ENCODE measurements around the gene ZNF831.

ZNF831 gene

DNA sequence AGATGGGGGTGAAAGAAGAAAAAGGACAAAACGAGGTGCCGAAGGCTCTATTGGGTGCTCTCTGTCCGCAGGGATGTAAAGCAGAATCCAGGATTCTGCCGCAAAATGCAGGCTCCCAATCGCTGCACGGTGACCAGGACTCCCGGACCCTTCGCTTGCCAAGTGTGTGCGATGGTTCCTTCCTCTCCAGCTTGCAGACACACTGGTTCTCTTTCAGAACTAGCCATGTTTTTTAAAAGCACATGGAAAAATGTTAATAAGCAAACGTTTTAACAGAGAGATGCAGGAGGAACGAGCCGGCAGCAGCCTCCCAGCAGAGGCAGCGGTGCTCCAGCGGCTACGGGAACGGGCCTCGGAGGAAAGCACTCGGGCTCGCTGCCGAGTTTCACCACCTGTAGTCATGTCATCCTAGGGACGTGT is 59.6 kb downstream of the ZNF831 start:
- Histone ChIP-seq H3K36me3 (no peaks in the 10 kb centered on the region), H3K27ac (no peak overlapping the region), H3K4me1 (ENCODE audit: control insufficient read depth in 1 of 2, insufficient read depth in 1 of 2, low read depth in 1 of 2, low read length in 1 of 2) (peaks cover 7 to 15% of the 10 kb centered on the region in 2 experiments), H3K27me3 (peaks cover 36% of the 10 kb centered on the region), H3K9me3 (no peaks in the 10 kb centered on the region), H3K4me3 (ENCODE audit: low read depth in 1 of 2, low read length in 1 of 2) (no peak overlapping the region)
- TF ChIP-seq, protein P1, sequence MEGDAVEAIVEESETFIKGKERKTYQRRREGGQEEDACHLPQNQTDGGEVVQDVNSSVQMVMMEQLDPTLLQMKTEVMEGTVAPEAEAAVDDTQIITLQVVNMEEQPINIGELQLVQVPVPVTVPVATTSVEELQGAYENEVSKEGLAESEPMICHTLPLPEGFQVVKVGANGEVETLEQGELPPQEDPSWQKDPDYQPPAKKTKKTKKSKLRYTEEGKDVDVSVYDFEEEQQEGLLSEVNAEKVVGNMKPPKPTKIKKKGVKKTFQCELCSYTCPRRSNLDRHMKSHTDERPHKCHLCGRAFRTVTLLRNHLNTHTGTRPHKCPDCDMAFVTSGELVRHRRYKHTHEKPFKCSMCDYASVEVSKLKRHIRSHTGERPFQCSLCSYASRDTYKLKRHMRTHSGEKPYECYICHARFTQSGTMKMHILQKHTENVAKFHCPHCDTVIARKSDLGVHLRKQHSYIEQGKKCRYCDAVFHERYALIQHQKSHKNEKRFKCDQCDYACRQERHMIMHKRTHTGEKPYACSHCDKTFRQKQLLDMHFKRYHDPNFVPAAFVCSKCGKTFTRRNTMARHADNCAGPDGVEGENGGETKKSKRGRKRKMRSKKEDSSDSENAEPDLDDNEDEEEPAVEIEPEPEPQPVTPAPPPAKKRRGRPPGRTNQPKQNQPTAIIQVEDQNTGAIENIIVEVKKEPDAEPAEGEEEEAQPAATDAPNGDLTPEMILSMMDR (IDR thresholded peaks at IDR 0.05), result no peak

DNA sequence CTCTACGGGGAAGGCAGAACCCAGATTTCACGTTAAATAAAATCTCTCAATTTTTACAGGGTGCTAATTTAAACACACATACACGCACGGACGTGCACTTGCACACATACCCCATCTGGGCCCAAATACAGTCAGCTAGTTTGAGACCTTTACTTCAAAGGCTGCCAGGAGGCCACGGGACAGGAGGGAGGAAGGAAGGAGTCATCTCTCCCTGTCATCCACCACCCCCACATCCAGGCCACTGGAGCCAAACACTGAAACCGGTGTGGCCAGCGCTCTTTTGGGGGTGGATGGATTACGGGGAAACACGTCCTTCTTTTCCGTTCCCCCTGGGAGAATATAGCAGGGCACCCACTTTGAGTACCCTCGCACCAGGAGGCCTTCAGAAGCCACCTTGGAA is 60.1 kb downstream of the ZNF831 start:
- Histone ChIP-seq H3K9me3 (no peaks in the 10 kb centered on the region), H3K27me3 (peaks cover 36% of the 10 kb centered on the region), H3K4me1 (ENCODE audit: control insufficient read depth in 1 of 2, insufficient read depth in 1 of 2, low read depth in 1 of 2, low read length in 1 of 2) (peaks cover 7 to 15% of the 10 kb centered on the region in 2 experiments), H3K27ac (no peak overlapping the region), H3K4me3 (ENCODE audit: low read depth in 1 of 2, low read length in 1 of 2) (no peak overlapping the region), H3K36me3 (no peaks in the 10 kb centered on the region)
- TF ChIP-seq, protein P1 (IDR thresholded peaks at IDR 0.05), result no peak

DNA sequence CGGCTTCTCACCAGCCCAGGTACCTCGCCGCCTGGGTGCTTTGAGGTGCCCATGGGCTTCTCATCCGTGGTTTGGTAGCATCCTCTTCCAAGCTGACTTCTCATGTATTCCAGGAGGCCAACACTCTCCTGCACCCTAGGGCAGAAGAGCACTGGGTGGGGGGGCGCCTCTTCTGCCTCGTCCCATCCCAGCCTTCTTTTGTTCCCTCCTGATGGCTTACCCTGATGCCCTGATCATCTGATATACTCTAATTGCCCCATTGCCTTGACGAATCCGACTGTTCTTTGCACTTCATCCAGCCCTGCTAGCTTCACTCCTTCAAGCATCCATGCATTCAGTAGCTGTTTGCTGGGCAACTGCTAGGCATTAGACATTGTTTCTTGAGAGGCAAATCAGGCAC is 60.6 kb downstream of the ZNF831 start:
- Histone ChIP-seq H3K27ac (no peak overlapping the region), H3K36me3 (no peaks in the 10 kb centered on the region), H3K4me3 (ENCODE audit: low read depth in 1 of 2, low read length in 1 of 2) (no peak overlapping the region), H3K27me3 (peaks cover 36% of the 10 kb centered on the region), H3K9me3 (no peaks in the 10 kb centered on the region), H3K4me1 (ENCODE audit: control insufficient read depth in 1 of 2, insufficient read depth in 1 of 2, low read depth in 1 of 2, low read length in 1 of 2) (peaks cover 7 to 15% of the 10 kb centered on the region in 2 experiments)
- TF ChIP-seq, protein P1 (IDR thresholded peaks at IDR 0.05), result no peak

DNA sequence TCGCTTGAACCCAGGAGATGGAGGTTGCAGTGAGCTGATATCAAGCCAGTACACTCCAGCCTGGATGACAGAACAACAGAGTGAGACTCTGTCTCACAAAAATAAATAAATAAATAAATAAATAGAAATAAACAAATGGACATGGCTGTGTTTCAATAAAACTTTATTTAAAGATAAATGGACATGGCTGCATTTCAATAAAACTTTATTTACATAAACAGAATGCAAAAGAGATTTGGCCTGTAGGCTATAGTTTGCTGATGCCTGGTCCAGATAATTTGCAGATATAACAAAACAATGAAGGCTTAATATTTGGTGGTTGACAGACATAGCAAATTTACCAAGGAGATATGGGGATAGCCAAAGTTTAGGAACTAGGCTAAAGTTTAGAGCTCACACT is 66.8 kb downstream of the ZNF831 start:
- H3K27me3 ChIP-seq, result no peaks in the 10 kb centered on the region

DNA sequence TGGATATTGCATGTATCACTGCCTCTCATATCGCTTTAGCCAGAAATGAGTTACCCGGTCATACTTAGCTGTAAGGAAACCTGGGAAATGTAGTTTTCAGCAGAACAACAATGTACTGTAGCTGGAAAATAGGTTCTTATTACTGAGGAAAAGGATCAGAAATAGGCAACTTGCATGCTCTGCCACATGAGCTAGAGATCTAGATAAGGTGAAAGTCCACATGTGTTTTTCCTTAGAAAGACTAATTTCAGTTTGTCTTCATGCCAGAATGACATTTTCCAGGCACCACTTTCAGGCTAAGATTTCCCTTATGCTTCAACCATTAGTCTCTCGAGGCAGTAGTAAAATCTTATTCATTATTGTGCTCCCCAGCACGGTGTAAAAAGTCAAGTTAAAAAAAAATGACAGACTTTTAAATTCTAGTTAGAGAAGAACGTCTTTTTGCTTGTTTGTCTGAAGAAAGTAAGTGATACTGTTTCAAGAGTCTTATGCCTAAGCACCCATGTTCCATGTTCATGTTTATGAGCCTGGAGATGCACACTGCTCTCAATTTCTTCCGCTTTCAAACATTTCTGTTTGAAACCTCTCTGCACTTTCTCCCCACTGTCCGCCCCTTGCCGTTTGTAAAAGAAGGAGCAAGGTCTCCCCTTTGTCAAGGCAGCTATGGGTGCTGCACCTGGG is 67.6 kb downstream of the ZNF831 start:
- Histone ChIP-seq H3K4me3 (ENCODE audit: low read depth in 1 of 2, low read length in 1 of 2) (no peak overlapping the region), H3K9me3 (no peaks in the 10 kb centered on the region), H3K27ac (no peak overlapping the region), H3K27me3 (no peaks in the 10 kb centered on the region), H3K4me1 (ENCODE audit: control insufficient read depth in 1 of 2, insufficient read depth in 1 of 2, low read depth in 1 of 2, low read length in 1 of 2) (no peaks in the 10 kb centered on the region), H3K36me3 (no peaks in the 10 kb centered on the region)
- TF ChIP-seq, protein P1 (IDR thresholded peaks at IDR 0.05), result no peak

More for the DNA sequence above, 66.8 kb downstream of the ZNF831 start:
- Histone ChIP-seq H3K4me1 (ENCODE audit: control insufficient read depth in 1 of 2, insufficient read depth in 1 of 2, low read depth in 1 of 2, low read length in 1 of 2) (no peaks in the 10 kb centered on the region), H3K27ac (no peak overlapping the region), H3K4me3 (ENCODE audit: low read depth in 1 of 2, low read length in 1 of 2) (no peak overlapping the region), H3K9me3 (no peaks in the 10 kb centered on the region), H3K36me3 (no peaks in the 10 kb centered on the region)
- TF ChIP-seq, protein P1 (IDR thresholded peaks at IDR 0.05), result no peak
